HepG2 (cell line): ENCODE measurements around the gene GPC6. TPM values are rescaled to one million over a fixed set of nuclear protein-coding genes. Genes with fewer than 3 reads are reported as not detected.

Experiments
- ATAC-seq: fragments of 200-7000 bp; cut with Tn5 transposase; 3 replicates; pipeline ENCODE4 v1.9.1; 2020; ENCODE audit warnings: mild to moderate bottlenecking, moderate library complexity
- BruUV-seq: library from RNA; stranded (reverse); fragments of 400-500 nt; replicated peaks from 2 replicates; lab custom pipeline; 2021; lab: Mats Ljungman, UMichigan
- CTCF ChIA-PET: fragments of 300-600 bp; formaldehyde crosslinking; extraction: SDS; loops from one replicate; lab custom pipeline; 2021; ENCODE audit warnings: low total read pairs, inconsistent platforms, low intra/inter-chr PET ratio; lab: Yijun Ruan, JAX
- POLR2A ChIA-PET: fragments of 350-600 bp; sonication (Branson Sonifier 250); formaldehyde crosslinking; loops from one replicate; lab custom pipeline; 2020; ENCODE audit warnings: antibody characterized with exemption, inconsistent platforms; lab: Yijun Ruan, JAX
- DNase-seq: peaks from one replicate; pipeline ENCODE4 v3.0.0-alpha.2; 2015; ENCODE audit warnings: low spot score
- FAIRE-seq: peaks from 3 replicates; lab custom pipeline; 2011; peaks lifted over from hg19 to GRCh38; lab: Jason Lieb, UNC
- H2AFZ ChIP-seq: one replicate; pipeline ENCODE4 v1.6.1; 2011; ENCODE audit warnings: low read length, inconsistent platforms
- H3K27ac ChIP-seq: fragments of 300-600 bp; 3 replicates; pipeline ENCODE4 v1.8.0; 2011; ENCODE audit warnings: mixed run types, mild to moderate bottlenecking, mixed read lengths, low read length, inconsistent platforms; ENCODE audit not compliant: insufficient read depth; ENCODE audit errors: extremely low read length
- H3K27me3 ChIP-seq, 2 experiments: fragments of 200-600 bp in 1 of 2; 2 replicates in 1 of 2; 3 replicates in 1 of 2; pipeline versions ENCODE4 v1.6.0 to v1.8.0; 2011; ENCODE audit warnings: low read length in 2 of 2, mild to moderate bottlenecking in 2 of 2, moderate library complexity in 2 of 2, inconsistent platforms in 1 of 2; ENCODE audit not compliant: insufficient read depth in 2 of 2, control insufficient read depth in 1 of 2
- H3K36me3 ChIP-seq, 2 experiments: fragments of 200-600 bp in 1 of 2; replicated peaks in 1 of 2; 2 replicates in 1 of 2; 3 replicates in 1 of 2; pipeline versions ENCODE4 v1.5.1 to v1.8.0; 2011; ENCODE audit warnings: low read length in 2 of 2, inconsistent platforms in 1 of 2; ENCODE audit not compliant: insufficient read depth in 2 of 2, control insufficient read depth in 1 of 2
- H3K4me1 ChIP-seq: 2 replicates; pipeline ENCODE4 v1.5.1; 2012; ENCODE audit warnings: low read length, inconsistent platforms; ENCODE audit not compliant: insufficient read depth
- H3K4me2 ChIP-seq: 2 replicates; pipeline ENCODE4 v1.6.0; 2011; ENCODE audit warnings: low read depth, low read length, inconsistent platforms
- H3K4me3 ChIP-seq, 3 experiments: fragments of 200-600 bp in 1 of 3; sonication (generic), shearing (Covaris generic) in 1 of 3; replicated peaks in 1 of 3; 2 replicates each; pipeline ENCODE4 v1.5.1; 2011 to 2016; ENCODE audit warnings: low read length in 3 of 3, inconsistent platforms in 2 of 3, low read depth in 2 of 3, mild to moderate bottlenecking in 2 of 3, control low read depth in 1 of 3, mixed read lengths in 1 of 3; ENCODE audit not compliant: insufficient read depth in 1 of 3
- H3K79me2 ChIP-seq: one replicate; pipeline ENCODE4 v1.6.1; 2011; ENCODE audit warnings: low read length, inconsistent platforms; ENCODE audit not compliant: insufficient read depth
- H3K9ac ChIP-seq: 2 replicates; pipeline ENCODE4 v1.6.0; 2011; ENCODE audit warnings: mild to moderate bottlenecking, low read depth, low read length, inconsistent platforms; ENCODE audit not compliant: insufficient read depth
- H3K9me3 ChIP-seq: 2 replicates; pipeline ENCODE4 v1.5.1; 2012; ENCODE audit warnings: mild to moderate bottlenecking, low read length
- H4K20me1 ChIP-seq: 2 replicates; pipeline ENCODE4 v1.6.0; 2011; ENCODE audit warnings: inconsistent platforms, mild to moderate bottlenecking, low read length, moderate library complexity; ENCODE audit not compliant: insufficient read depth
- HIVEP1 ChIP-seq: sonication (generic); formaldehyde crosslinking; IDR thresholded peaks from 2 replicates; pipeline ENCODE4 v1.4.0; 2020; ENCODE audit warnings: mild to moderate bottlenecking, missing genetic modification reagents
- HOXA3 ChIP-seq: sonication (generic); formaldehyde crosslinking; IDR thresholded peaks from 2 replicates; pipeline ENCODE4 v1.5.0; 2020; ENCODE audit warnings: missing genetic modification reagents
- KDM2A ChIP-seq: sonication (generic); formaldehyde crosslinking; IDR thresholded peaks from 2 replicates; pipeline ENCODE4 v1.4.0; 2020; ENCODE audit warnings: low read depth, missing genetic modification reagents, borderline replicate concordance
- NFE2L1 ChIP-seq: sonication (generic); formaldehyde crosslinking; IDR thresholded peaks from 2 replicates; pipeline ENCODE4 v1.4.0; 2020; ENCODE audit warnings: missing genetic modification reagents, mild to moderate bottlenecking, borderline replicate concordance
- NONO ChIP-seq, 2 experiments: fragments of 450-650 bp in 1 of 2; sonication (generic) in 1 of 2; formaldehyde crosslinking in 1 of 2; IDR thresholded peaks in 1 of 2; conservative IDR thresholded peaks in 1 of 2; 2 replicates each; pipeline versions ENCODE4 v1.6.1 to v1.8.0; 2017 to 2022; ENCODE audit warnings: mild to moderate bottlenecking in 1 of 2, missing genetic modification reagents in 1 of 2, moderate library complexity in 1 of 2
- PCBP1 ChIP-seq: fragments of 200-400 bp; formaldehyde crosslinking; IDR thresholded peaks from 2 replicates; pipeline ENCODE4 v1.6.1; 2017; ENCODE audit warnings: mild to moderate bottlenecking, low read depth, low read length, borderline replicate concordance
- SIN3B ChIP-seq: fragments of 150-350 bp; IDR thresholded peaks from 2 replicates; pipeline ENCODE4 v1.6.1; 2014; ENCODE audit warnings: low read length
- SIX1 ChIP-seq: sonication (generic); formaldehyde crosslinking; IDR thresholded peaks from 2 replicates; pipeline ENCODE4 v1.4.0; 2020; ENCODE audit warnings: missing genetic modification reagents, borderline replicate concordance
- U2AF2 ChIP-seq: fragments of 200-400 bp; formaldehyde crosslinking; IDR thresholded peaks from 2 replicates; pipeline ENCODE4 v1.6.1; 2017; ENCODE audit warnings: low read depth, mild to moderate bottlenecking, low read length
- ZFP90 ChIP-seq: sonication (generic); formaldehyde crosslinking; IDR thresholded peaks from 2 replicates; pipeline ENCODE4 v1.8.0; 2022; ENCODE audit warnings: missing genetic modification reagents, mild to moderate bottlenecking, inconsistent platforms, borderline replicate concordance
- ZFX ChIP-seq: sonication (generic); formaldehyde crosslinking; IDR thresholded peaks from 2 replicates; pipeline ENCODE4 v1.4.0; 2020; ENCODE audit warnings: mild to moderate bottlenecking, low read depth, missing genetic modification reagents, moderate library complexity
- ZNF343 ChIP-seq: sonication (generic); formaldehyde crosslinking; IDR thresholded peaks from 2 replicates; pipeline ENCODE4 v1.4.0; 2020; ENCODE audit warnings: mild to moderate bottlenecking, missing genetic modification reagents
- ZNF460 ChIP-seq: sonication (generic); formaldehyde crosslinking; IDR thresholded peaks from 2 replicates; pipeline ENCODE4 v1.5.1; 2020; ENCODE audit warnings: missing genetic modification reagents, mild to moderate bottlenecking, borderline replicate concordance
- ZNF530 ChIP-seq: sonication (generic); formaldehyde crosslinking; IDR thresholded peaks from 2 replicates; pipeline ENCODE4 v1.5.0; 2020; ENCODE audit warnings: low read depth, mild to moderate bottlenecking, missing genetic modification reagents
- ZNF570 ChIP-seq: sonication (generic); formaldehyde crosslinking; IDR thresholded peaks from 2 replicates; pipeline ENCODE4 v1.4.0; 2020; ENCODE audit warnings: mild to moderate bottlenecking, missing genetic modification reagents, borderline replicate concordance
- ZNF576 ChIP-seq: sonication (generic); formaldehyde crosslinking; IDR thresholded peaks from 2 replicates; pipeline ENCODE4 v1.4.0; 2020; ENCODE audit warnings: mild to moderate bottlenecking, missing genetic modification reagents
- ZNF644 ChIP-seq: IDR thresholded peaks from 2 replicates; pipeline ENCODE4 v1.6.1; 2016; ENCODE audit warnings: low read depth
- ZNF777 ChIP-seq: sonication (generic); formaldehyde crosslinking; IDR thresholded peaks from 2 replicates; pipeline ENCODE4 v1.4.0; 2020; ENCODE audit warnings: missing genetic modification reagents
- in situ Hi-C: cut with HindIII; loops from 2 replicates; pipeline ENCODE4 v1.10.0; 2017; ENCODE audit warnings: low pct_unique_long_range_greater_than_20kb; ENCODE audit not compliant: extremely low pct_ligation_motif_present
- intact Hi-C: fragments of 100-400 bp; cut with micrococcal nuclease; formaldehyde crosslinking; loops from one replicate; pipeline ENCODE4 v1.10.0; 2022; ENCODE audit not compliant: unreplicated experiment
- polyA plus RNA-seq, 8 experiments: library from polyadenylated mRNA; depleted of rRNA in 3 of 8; stranded (reverse) in 7 of 8; unstranded in 1 of 8; fragments of >200 nt; fragmentation: Illumina TruSeq in 4 of 8; extraction: Trizol in 4 of 8; gene quantifications; 2 replicates each; pipeline versions ENCODE4 v1.2.1 to v1.2.3, GENCODE V29; 2011 to 2016; ENCODE audit warnings: low read depth in 4 of 8, missing spikeins in 1 of 8, mixed read lengths in 1 of 8; ENCODE audit not compliant: insufficient read depth in 1 of 8
- total RNA-seq, 5 experiments: library from RNA; depleted of rRNA; stranded (reverse); fragments of >200 nt; fragmentation: Illumina TruSeq; extraction: Trizol; gene quantifications; 2 replicates each; pipeline ENCODE4 v1.2.3, GENCODE V29; 2016; ENCODE audit warnings: low read depth in 1 of 5

The GPC6 gene
- total and polyA plus RNA-seq, 2 of the 13 experiments (the other 11 are each of a cell fraction or from before 2014, with no cell fraction given), result 24.5 to 33.9 TPM

DNA sequence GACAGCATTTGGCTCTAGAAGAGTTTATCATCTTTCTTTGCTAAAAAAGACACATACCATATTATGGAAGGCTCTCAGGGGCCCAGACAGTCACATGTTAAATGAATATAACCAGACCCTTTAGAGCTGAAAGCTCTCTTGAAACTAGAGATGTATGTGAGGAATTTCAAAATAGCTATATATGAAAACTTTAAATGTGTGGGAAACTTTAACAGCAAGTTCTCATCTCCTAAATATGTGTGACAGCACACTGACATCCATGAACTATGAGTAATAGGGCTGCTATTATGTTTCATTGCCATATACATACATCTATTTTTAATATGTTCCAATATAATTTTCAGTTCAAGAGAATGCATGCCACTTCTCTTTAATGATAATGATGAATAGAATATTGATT, 509.5 kb downstream of the GPC6 start:
- ChIA-PET CTCF (no interaction called here), POLR2A (no interaction called here)
- no peaks in the 10 kb centered on the region for H3K9me3 ChIP-seq
- in situ Hi-C loops, result no loop called here
- H2AFZ ChIP-seq, result no peak overlapping the region
- H3K4me2 ChIP-seq, result no peak overlapping the region
- no TSS peak for BruUV-seq
- TF ChIP-seq ZFX, result no peak
- no peak for TF ChIP-seq ZNF460 (CRISPR knock-in tag)
- TF ChIP-seq ZNF777 (CRISPR knock-in tag), result no peak
- no peak for TF ChIP-seq NFE2L1 (CRISPR knock-in tag)
- no peak for TF ChIP-seq NONO (IDR thresholded peaks at IDR 0.05)
- no peak for TF ChIP-seq NONO (CRISPR knock-in tag; conservative IDR thresholded peaks at IDR 0.05)
- TF ChIP-seq ZNF576, result no peak
- no peak for TF ChIP-seq ZNF570 (CRISPR knock-in tag)
- TF ChIP-seq U2AF2, result no peak
- no peak for TF ChIP-seq SIN3B
- TF ChIP-seq PCBP1, result no peak
- TF ChIP-seq ZNF644, result no peak
- TF ChIP-seq ZFP90 (CRISPR knock-in tag), result no peak
- no peak for TF ChIP-seq HOXA3
- TF ChIP-seq HIVEP1 (CRISPR knock-in tag), result no peak
- TF ChIP-seq ZNF530, result no peak
- no peak for TF ChIP-seq KDM2A (CRISPR knock-in tag)
- no peak for TF ChIP-seq ZNF343 (CRISPR knock-in tag)
- no peak for TF ChIP-seq SIX1
- intact Hi-C loops, result no loop called here
- H3K4me3 ChIP-seq, result no peak overlapping the region
- H4K20me1 ChIP-seq, result no peaks in the 10 kb centered on the region
- no peaks in the 10 kb centered on the region for H3K36me3 ChIP-seq
- ATAC-seq, result no peak
- FAIRE-seq, result no peak
- no peak overlapping the region for H3K27ac ChIP-seq
- H3K4me1 ChIP-seq, result peaks cover 8% of the 10 kb centered on the region
- no peak for DNase-seq
- no peak overlapping the region for H3K9ac ChIP-seq
- no peaks in the 10 kb centered on the region for H3K79me2 ChIP-seq
- H3K27me3 ChIP-seq, result no peaks in the 10 kb centered on the region
